ENCODE measurements around the gene FA2H. TPM values are rescaled to one million over a fixed set of nuclear protein-coding genes. Genes with fewer than 3 reads are reported as not detected.
A peak's percentile ranks its signal among the peaks of the same experiment; 100 is the strongest.

The FA2H gene
- total and polyA plus RNA-seq, 2 of the 13 experiments (the other 11 are each of a cell fraction or from before 2014, with no cell fraction given): 0.20 TPM; not detected in 1

DNA sequence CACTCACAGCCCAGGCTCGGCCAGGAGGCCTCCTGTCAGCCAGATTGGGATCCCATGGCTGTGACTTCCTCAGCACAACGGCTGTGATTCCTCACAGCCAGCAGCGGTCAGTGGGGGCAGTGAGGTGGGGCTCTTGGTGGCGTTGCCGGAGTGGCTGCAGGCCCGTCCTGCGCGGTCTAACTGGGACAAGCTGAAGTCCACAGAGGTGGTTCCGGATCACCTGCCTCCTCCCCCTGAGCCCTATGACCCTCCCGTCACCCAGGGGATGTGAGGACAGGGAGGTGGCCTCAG lies 39.5 kb downstream of the FA2H start:
- Histone ChIP-seq H3K9ac (ENCODE audit: insufficient read depth, low read depth, low read length) (peak overlapping the region; percentile 35; the same call in 1 of the 2 replicates), H4K20me1 (ENCODE audit: insufficient read depth, low read length) (no peaks in the 10 kb centered on the region), H3K4me3 (replicated peaks in 1 of 3; ENCODE audit: insufficient read depth in 1 of 3, low read depth in 2 of 3, low read length in 3 of 3) (peak overlapping the region; percentile 9 to 66 (median 35); a peak in 4 of 6 replicates), H3K27ac (ENCODE audit: extremely low read length, insufficient read depth, low read length) (no peak overlapping the region), H3K4me1 (ENCODE audit: insufficient read depth, low read length) (peaks cover 63% of the 10 kb centered on the region), H2AFZ (ENCODE audit: low read length) (no peak overlapping the region), H3K9me3 (ENCODE audit: low read length) (no peaks in the 10 kb centered on the region), H3K4me2 (ENCODE audit: low read depth, low read length) (peak overlapping the region; percentile 82), H3K79me2 (ENCODE audit: insufficient read depth, low read length) (no peaks in the 10 kb centered on the region), H3K36me3 (replicated peaks in 1 of 2; ENCODE audit: control insufficient read depth in 1 of 2, insufficient read depth in 2 of 2, low read length in 2 of 2) (no peaks in the 10 kb centered on the region), H3K27me3 (ENCODE audit: control insufficient read depth in 1 of 2, insufficient read depth in 2 of 2, low read length in 2 of 2) (peaks cover 14 to 62% of the 10 kb centered on the region in 2 experiments)
- CTCF ChIA-PET (ENCODE audit: low intra/inter-chr PET ratio, low total read pairs): no interaction called here
- DNase-seq (ENCODE audit: low spot score) (no peak), ATAC-seq (peak; percentile 37), FAIRE-seq (no peak)
- POLR2A ChIA-PET: no interaction called here
- intact Hi-C loops (cut with micrococcal nuclease; ENCODE audit: unreplicated experiment) (no loop called here), in situ Hi-C loops (cut with HindIII; ENCODE audit: extremely low pct_ligation_motif_present, low pct_unique_long_range_greater_than_20kb) (no loop called here)
- no TSS peak for BruUV-seq (replicated peaks)
- 25% methylated on average over 6 of the region's 10 CpGs for WGBS (ENCODE audit: low lambda C conversion rate)
- no peak for TF ChIP-seq ZNF331 (CRISPR knock-in tag; IDR thresholded peaks at IDR 0.05)
- TF ChIP-seq ZNF75D (CRISPR knock-in tag; IDR thresholded peaks at IDR 0.05; ENCODE audit: borderline replicate concordance): no peak
- TF ChIP-seq KLF13 (CRISPR knock-in tag; IDR thresholded peaks at IDR 0.05): no peak
- TF ChIP-seq XRCC5 (optimal IDR thresholded peaks at IDR 0.05; ENCODE audit: low read length): peak; percentile 16
- TF ChIP-seq ZFYVE20 (CRISPR knock-in tag; IDR thresholded peaks at IDR 0.05; ENCODE audit: borderline replicate concordance, low read depth): no peak
- TF ChIP-seq FLYWCH1 (CRISPR knock-in tag; IDR thresholded peaks at IDR 0.05): no peak
- TF ChIP-seq ZNF354B (CRISPR knock-in tag; IDR thresholded peaks at IDR 0.05): no peak
- peak; percentile 13 for TF ChIP-seq HNRNPLL (IDR thresholded peaks at IDR 0.05; ENCODE audit: low read depth, low read length, poor library complexity, severe bottlenecking)
- TF ChIP-seq, protein P1, sequence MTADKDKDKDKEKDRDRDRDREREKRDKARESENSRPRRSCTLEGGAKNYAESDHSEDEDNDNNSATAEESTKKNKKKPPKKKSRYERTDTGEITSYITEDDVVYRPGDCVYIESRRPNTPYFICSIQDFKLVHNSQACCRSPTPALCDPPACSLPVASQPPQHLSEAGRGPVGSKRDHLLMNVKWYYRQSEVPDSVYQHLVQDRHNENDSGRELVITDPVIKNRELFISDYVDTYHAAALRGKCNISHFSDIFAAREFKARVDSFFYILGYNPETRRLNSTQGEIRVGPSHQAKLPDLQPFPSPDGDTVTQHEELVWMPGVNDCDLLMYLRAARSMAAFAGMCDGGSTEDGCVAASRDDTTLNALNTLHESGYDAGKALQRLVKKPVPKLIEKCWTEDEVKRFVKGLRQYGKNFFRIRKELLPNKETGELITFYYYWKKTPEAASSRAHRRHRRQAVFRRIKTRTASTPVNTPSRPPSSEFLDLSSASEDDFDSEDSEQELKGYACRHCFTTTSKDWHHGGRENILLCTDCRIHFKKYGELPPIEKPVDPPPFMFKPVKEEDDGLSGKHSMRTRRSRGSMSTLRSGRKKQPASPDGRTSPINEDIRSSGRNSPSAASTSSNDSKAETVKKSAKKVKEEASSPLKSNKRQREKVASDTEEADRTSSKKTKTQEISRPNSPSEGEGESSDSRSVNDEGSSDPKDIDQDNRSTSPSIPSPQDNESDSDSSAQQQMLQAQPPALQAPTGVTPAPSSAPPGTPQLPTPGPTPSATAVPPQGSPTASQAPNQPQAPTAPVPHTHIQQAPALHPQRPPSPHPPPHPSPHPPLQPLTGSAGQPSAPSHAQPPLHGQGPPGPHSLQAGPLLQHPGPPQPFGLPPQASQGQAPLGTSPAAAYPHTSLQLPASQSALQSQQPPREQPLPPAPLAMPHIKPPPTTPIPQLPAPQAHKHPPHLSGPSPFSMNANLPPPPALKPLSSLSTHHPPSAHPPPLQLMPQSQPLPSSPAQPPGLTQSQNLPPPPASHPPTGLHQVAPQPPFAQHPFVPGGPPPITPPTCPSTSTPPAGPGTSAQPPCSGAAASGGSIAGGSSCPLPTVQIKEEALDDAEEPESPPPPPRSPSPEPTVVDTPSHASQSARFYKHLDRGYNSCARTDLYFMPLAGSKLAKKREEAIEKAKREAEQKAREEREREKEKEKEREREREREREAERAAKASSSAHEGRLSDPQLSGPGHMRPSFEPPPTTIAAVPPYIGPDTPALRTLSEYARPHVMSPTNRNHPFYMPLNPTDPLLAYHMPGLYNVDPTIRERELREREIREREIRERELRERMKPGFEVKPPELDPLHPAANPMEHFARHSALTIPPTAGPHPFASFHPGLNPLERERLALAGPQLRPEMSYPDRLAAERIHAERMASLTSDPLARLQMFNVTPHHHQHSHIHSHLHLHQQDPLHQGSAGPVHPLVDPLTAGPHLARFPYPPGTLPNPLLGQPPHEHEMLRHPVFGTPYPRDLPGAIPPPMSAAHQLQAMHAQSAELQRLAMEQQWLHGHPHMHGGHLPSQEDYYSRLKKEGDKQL (CRISPR knock-in tag; IDR thresholded peaks at IDR 0.05; ENCODE audit: low read depth): no peak
- TF ChIP-seq ZNF878 (CRISPR knock-in tag; IDR thresholded peaks at IDR 0.05): no peak
- no peak for TF ChIP-seq MYNN (CRISPR knock-in tag; IDR thresholded peaks at IDR 0.05; ENCODE audit: low read depth)
- no peak for TF ChIP-seq ZNF709 (CRISPR knock-in tag; IDR thresholded peaks at IDR 0.05)
- TF ChIP-seq, protein P2, sequence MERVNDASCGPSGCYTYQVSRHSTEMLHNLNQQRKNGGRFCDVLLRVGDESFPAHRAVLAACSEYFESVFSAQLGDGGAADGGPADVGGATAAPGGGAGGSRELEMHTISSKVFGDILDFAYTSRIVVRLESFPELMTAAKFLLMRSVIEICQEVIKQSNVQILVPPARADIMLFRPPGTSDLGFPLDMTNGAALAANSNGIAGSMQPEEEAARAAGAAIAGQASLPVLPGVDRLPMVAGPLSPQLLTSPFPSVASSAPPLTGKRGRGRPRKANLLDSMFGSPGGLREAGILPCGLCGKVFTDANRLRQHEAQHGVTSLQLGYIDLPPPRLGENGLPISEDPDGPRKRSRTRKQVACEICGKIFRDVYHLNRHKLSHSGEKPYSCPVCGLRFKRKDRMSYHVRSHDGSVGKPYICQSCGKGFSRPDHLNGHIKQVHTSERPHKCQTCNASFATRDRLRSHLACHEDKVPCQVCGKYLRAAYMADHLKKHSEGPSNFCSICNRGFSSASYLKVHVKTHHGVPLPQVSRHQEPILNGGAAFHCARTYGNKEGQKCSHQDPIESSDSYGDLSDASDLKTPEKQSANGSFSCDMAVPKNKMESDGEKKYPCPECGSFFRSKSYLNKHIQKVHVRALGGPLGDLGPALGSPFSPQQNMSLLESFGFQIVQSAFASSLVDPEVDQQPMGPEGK (CRISPR knock-in tag; IDR thresholded peaks at IDR 0.05): peak; percentile 21; the same call in 1 of the 2 replicates
- TF ChIP-seq, protein P3, sequence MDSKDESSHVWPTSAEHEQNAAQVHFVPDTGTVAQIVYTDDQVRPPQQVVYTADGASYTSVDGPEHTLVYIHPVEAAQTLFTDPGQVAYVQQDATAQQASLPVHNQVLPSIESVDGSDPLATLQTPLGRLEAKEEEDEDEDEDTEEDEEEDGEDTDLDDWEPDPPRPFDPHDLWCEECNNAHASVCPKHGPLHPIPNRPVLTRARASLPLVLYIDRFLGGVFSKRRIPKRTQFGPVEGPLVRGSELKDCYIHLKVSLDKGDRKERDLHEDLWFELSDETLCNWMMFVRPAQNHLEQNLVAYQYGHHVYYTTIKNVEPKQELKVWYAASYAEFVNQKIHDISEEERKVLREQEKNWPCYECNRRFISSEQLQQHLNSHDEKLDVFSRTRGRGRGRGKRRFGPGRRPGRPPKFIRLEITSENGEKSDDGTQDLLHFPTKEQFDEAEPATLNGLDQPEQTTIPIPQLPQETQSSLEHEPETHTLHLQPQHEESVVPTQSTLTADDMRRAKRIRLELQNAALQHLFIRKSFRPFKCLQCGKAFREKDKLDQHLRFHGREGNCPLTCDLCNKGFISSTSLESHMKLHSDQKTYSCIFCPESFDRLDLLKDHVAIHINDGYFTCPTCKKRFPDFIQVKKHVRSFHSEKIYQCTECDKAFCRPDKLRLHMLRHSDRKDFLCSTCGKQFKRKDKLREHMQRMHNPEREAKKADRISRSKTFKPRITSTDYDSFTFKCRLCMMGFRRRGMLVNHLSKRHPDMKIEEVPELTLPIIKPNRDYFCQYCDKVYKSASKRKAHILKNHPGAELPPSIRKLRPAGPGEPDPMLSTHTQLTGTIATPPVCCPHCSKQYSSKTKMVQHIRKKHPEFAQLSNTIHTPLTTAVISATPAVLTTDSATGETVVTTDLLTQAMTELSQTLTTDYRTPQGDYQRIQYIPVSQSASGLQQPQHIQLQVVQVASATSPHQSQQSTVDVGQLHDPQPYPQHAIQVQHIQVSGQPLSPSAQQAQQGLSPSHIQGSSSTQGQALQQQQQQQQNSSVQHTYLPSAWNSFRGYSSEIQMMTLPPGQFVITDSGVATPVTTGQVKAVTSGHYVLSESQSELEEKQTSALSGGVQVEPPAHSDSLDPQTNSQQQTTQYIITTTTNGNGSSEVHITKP (CRISPR knock-in tag; IDR thresholded peaks at IDR 0.05; ENCODE audit: low read depth): no peak
